Measurements from ENCODE around the gene CLCN1. TPM values are rescaled to one million over a fixed set of nuclear protein-coding genes. Genes with fewer than 3 reads are reported as not detected.

The CLCN1 gene
- total and polyA plus RNA-seq, 2 of the 4 experiments (the other 2 are of a cell fraction): not detected

DNA sequence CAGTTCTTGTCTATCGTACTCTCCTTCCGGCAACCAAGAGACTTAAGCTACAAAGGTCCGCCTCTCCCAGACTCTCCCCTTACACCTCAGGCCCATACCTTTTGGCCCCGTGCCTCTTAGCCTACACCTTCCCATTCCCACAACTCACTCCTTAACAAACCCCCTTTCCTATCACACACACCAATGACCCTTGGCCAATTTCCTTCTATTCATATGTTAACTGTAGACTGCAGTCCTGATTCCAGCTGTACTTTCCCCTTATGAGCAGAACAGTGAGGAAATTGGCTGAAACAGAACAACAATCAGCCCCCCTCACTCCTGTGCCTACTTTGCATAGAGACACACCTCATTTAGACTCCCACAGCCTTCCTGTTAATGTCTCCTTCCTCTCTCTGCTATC is 32.5 kb upstream of the CLCN1 start:
- Histone ChIP-seq H4K5ac (ENCODE audit: low read depth, low read length) (no peak overlapping the region), H4K8ac (ENCODE audit: low read depth in 2 of 2, low read length in 2 of 2) (no peak overlapping the region), H3K27me3 (ENCODE audit: control insufficient read depth, insufficient read depth, low read length) (no peaks in the 10 kb centered on the region), H3K9ac (ENCODE audit: low read depth, low read length) (no peak overlapping the region), H4K20me1 (ENCODE audit: insufficient read depth, low read length) (no peaks in the 10 kb centered on the region), H2BK15ac (ENCODE audit: low read depth, low read length) (no peak overlapping the region), H3K14ac (replicated peaks; ENCODE audit: low read depth, low read length) (no peak overlapping the region), H2AFZ (replicated peaks; ENCODE audit: low read length, poor library complexity) (peak overlapping the region; percentile 29), H4K91ac (ENCODE audit: insufficient read depth, low read depth, low read length) (no peak overlapping the region), H2BK5ac (ENCODE audit: low read depth, low read length, poor library complexity, severe bottlenecking) (no peak overlapping the region), H3K9me3 (ENCODE audit: control insufficient read depth, insufficient read depth, low read length) (no peaks in the 10 kb centered on the region), H3K4me3 (ENCODE audit: insufficient read depth, low read depth, low read length) (no peak overlapping the region), H3K18ac (ENCODE audit: low read depth, low read length) (no peak overlapping the region), H3K56ac (ENCODE audit: extremely low read depth, insufficient read depth, low read length) (no peak overlapping the region), H2AK5ac (ENCODE audit: low read depth, low read length) (no peak overlapping the region), H3K4me2 (ENCODE audit: low read depth, low read length) (no peak overlapping the region), H3K4me1 (ENCODE audit: control insufficient read depth, insufficient read depth, low read length) (peaks cover 3% of the 10 kb centered on the region; the same call in 1 of the 2 replicates), H3K79me1 (ENCODE audit: low read depth in 1 of 2, low read length in 2 of 2) (no peaks in the 10 kb centered on the region; a peak in 1 of 4 replicates), H3K23ac (ENCODE audit: low read depth, low read length) (no peak overlapping the region), H2BK20ac (ENCODE audit: low read depth, low read length) (no peak overlapping the region), H3K36me3 (ENCODE audit: control insufficient read depth, insufficient read depth, low read length) (no peaks in the 10 kb centered on the region), H2BK120ac (ENCODE audit: low read depth, low read length) (no peak overlapping the region), H2AK9ac (replicated peaks; ENCODE audit: low read depth, low read length, poor library complexity) (no peak overlapping the region), H3K4ac (ENCODE audit: low read depth, low read length) (no peak overlapping the region), H3K9me1 (ENCODE audit: insufficient read depth, low read length) (no peaks in the 10 kb centered on the region), H3K27ac (ENCODE audit: insufficient read depth, low read length) (no peak overlapping the region)
- dilution Hi-C loops (cut with HindIII; ENCODE audit: low sequenced_read_pairs, unreplicated experiment) (no loop called here), intact Hi-C loops (cut with micrococcal nuclease) (no loop called here), in situ Hi-C loops (cut with MboI; ENCODE audit: low sequenced_read_pairs) (no loop called here)
- ChIA-PET POLR2A (ENCODE audit: unreplicated experiment) (no interaction called here), CTCF (interaction anchor here (0.5 kb wide), 1 partner anchor 175 kb away, joined by 3 read pairs; no protein-coding TSS in a partner anchor)
- DNase-seq (no peak), ATAC-seq (ENCODE audit: low read depth) (no peak)
- 96% methylated on average over 3 of the region's 4 CpGs; no CpG with 5 or more reads in 1 of the 2 experiments for WGBS, 2 experiments (ENCODE audit: extremely low coverage in 2 of 2, insufficient read length in 1 of 2)
- no TSS peak for BruUV-seq (replicated peaks)
- TF ChIP-seq MAFK (IDR thresholded peaks at IDR 0.05; ENCODE audit: low read depth, low read length): no peak
- TF ChIP-seq RFX5 (IDR thresholded peaks at IDR 0.05; ENCODE audit: low read depth, low read length): no peak
- TF ChIP-seq, protein P1, sequence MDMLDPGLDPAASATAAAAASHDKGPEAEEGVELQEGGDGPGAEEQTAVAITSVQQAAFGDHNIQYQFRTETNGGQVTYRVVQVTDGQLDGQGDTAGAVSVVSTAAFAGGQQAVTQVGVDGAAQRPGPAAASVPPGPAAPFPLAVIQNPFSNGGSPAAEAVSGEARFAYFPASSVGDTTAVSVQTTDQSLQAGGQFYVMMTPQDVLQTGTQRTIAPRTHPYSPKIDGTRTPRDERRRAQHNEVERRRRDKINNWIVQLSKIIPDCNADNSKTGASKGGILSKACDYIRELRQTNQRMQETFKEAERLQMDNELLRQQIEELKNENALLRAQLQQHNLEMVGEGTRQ (IDR thresholded peaks at IDR 0.05; ENCODE audit: low read depth, low read length): no peak
- TF ChIP-seq, protein P2, sequence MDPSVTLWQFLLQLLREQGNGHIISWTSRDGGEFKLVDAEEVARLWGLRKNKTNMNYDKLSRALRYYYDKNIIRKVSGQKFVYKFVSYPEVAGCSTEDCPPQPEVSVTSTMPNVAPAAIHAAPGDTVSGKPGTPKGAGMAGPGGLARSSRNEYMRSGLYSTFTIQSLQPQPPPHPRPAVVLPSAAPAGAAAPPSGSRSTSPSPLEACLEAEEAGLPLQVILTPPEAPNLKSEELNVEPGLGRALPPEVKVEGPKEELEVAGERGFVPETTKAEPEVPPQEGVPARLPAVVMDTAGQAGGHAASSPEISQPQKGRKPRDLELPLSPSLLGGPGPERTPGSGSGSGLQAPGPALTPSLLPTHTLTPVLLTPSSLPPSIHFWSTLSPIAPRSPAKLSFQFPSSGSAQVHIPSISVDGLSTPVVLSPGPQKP (IDR thresholded peaks at IDR 0.05; ENCODE audit: borderline replicate concordance, low read depth, low read length): no peak
- no peak for TF ChIP-seq CHD1 (IDR thresholded peaks at IDR 0.05; ENCODE audit: low read depth, low read length)
- TF ChIP-seq FOS (IDR thresholded peaks at IDR 0.05; ENCODE audit: low read depth, low read length): no peak
- no peak for TF ChIP-seq MAZ (IDR thresholded peaks at IDR 0.05; ENCODE audit: borderline replicate concordance, low read depth, low read length)
- no peak for TF ChIP-seq POLR2A (IDR thresholded peaks at IDR 0.05; ENCODE audit: low read depth, low read length)
- no peak for TF ChIP-seq RCOR1 (IDR thresholded peaks at IDR 0.05; ENCODE audit: insufficient replicate concordance, low read length)
- TF ChIP-seq CEBPB (IDR thresholded peaks at IDR 0.05; ENCODE audit: low read depth, low read length): no peak
- TF ChIP-seq RAD21 (IDR thresholded peaks at IDR 0.05; ENCODE audit: low read length): no peak
- TF ChIP-seq, protein P3, sequence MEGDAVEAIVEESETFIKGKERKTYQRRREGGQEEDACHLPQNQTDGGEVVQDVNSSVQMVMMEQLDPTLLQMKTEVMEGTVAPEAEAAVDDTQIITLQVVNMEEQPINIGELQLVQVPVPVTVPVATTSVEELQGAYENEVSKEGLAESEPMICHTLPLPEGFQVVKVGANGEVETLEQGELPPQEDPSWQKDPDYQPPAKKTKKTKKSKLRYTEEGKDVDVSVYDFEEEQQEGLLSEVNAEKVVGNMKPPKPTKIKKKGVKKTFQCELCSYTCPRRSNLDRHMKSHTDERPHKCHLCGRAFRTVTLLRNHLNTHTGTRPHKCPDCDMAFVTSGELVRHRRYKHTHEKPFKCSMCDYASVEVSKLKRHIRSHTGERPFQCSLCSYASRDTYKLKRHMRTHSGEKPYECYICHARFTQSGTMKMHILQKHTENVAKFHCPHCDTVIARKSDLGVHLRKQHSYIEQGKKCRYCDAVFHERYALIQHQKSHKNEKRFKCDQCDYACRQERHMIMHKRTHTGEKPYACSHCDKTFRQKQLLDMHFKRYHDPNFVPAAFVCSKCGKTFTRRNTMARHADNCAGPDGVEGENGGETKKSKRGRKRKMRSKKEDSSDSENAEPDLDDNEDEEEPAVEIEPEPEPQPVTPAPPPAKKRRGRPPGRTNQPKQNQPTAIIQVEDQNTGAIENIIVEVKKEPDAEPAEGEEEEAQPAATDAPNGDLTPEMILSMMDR (conservative IDR thresholded peaks at IDR 0.05; ENCODE audit: low read depth, low read length): no peak
- no peak for TF ChIP-seq NFE2L2 (IDR thresholded peaks at IDR 0.05; ENCODE audit: low read depth, low read length)
- no peak for TF ChIP-seq MXI1 (IDR thresholded peaks at IDR 0.05; ENCODE audit: borderline replicate concordance, low read depth, low read length)
- no peak for TF ChIP-seq BHLHE40 (IDR thresholded peaks at IDR 0.05; ENCODE audit: low read depth, low read length)
- TF ChIP-seq SMC3 (IDR thresholded peaks at IDR 0.05; ENCODE audit: low read depth, low read length): no peak

All from IMR-90 (cell line).